ENCODE measurements around the gene SIGMAR1. TPM values are rescaled to one million over a fixed set of nuclear protein-coding genes. Genes with fewer than 3 reads are reported as not detected.
A peak's percentile ranks its signal among the peaks of the same experiment; 100 is the strongest.

Gene SIGMAR1
- total RNA-seq, 1 donor from 2014 or later = 73.2 TPM

DNA sequence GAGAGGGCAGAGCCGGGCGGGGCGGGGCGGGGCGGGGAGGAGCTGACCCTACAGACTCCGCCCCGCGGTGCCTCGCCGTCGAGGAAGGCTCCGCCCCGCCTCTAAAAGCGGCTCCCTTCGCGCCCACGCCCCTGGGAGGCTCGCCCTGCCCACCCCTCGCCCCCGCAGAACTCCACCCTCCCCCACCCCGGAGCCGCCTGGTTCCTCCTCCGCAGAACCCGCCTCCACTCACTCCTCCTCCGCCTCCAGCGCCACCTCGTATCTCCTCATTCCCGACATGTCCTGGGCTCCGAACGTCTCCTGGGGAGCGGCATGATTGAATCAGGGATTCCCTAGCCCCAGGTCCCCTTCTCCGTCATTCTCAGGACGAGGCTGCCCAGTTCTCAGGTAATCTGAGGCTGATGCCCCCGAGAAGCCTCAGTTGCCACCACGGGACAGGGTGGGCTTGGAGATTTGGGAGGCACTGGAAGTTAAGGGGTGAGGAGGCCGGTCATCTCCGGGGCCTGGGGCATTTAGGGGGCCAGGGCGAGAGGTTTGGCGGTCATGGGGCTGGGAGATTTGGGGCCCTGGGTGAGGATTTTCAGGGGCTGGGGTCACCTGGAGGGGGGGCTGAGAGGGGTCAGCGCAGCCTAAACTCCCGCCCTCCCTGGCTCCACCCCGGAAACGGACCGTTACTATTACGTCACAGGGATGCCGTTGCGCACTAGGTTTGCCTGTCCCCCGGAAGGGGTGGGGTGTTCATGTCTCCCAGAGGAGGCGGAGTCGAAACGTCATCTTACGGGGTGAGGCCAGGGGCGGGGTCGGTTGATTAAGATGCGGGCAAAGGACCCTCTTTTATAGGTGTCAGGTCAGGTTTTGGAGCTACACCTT lies 28.0 kb upstream of the SIGMAR1 start:
- Histone ChIP-seq H3K36me3 (ENCODE audit: insufficient read depth, low read length) (no peaks in the 10 kb centered on the region), H3K4me2 (ENCODE audit: low read length) (peak overlapping the region; percentile 99), H2AFZ (ENCODE audit: low read depth, low read length) (peak overlapping the region; percentile 95), H3K27me3 (ENCODE audit: insufficient read depth, low read length) (no peaks in the 10 kb centered on the region), H3K4me3 (ENCODE audit: insufficient read depth, low read depth, low read length) (peak overlapping the region; percentile 89), H3K9me3 (ENCODE audit: insufficient read depth, low read depth, low read length) (no peaks in the 10 kb centered on the region), H3K4me1 (ENCODE audit: insufficient read depth, low read length) (peaks cover 12% of the 10 kb centered on the region), H4K20me1 (ENCODE audit: insufficient read depth, low read length) (peaks cover 17% of the 10 kb centered on the region), H3K27ac (ENCODE audit: low read depth, low read length) (peak overlapping the region; percentile 94), H3K9ac (ENCODE audit: low read length) (peak overlapping the region; percentile 96), H3K79me2 (ENCODE audit: insufficient read depth, low read length) (peaks cover 14% of the 10 kb centered on the region)
- Mint-ChIP-seq H3K27me3 (ENCODE audit: low read depth, unreplicated experiment) (no peaks in the 10 kb centered on the region), H3K36me3 (ENCODE audit: low read depth, unreplicated experiment) (peaks cover 34% of the 10 kb centered on the region), H3K4me1 (ENCODE audit: low read depth, unreplicated experiment) (peaks cover 2% of the 10 kb centered on the region), H3K27ac (ENCODE audit: unreplicated experiment) (peak overlapping the region; percentile 90), H3K9me3 (ENCODE audit: unreplicated experiment) (peaks cover 4% of the 10 kb centered on the region), H3K4me3 (ENCODE audit: unreplicated experiment) (peak overlapping the region; percentile 89)
- peak; percentile 87 for DNase-seq (ENCODE audit: low read depth)
- TF ChIP-seq EZH2 (IDR thresholded peaks at IDR 0.05; ENCODE audit: insufficient read depth, low read length) = no peak
- TF ChIP-seq, protein P1, sequence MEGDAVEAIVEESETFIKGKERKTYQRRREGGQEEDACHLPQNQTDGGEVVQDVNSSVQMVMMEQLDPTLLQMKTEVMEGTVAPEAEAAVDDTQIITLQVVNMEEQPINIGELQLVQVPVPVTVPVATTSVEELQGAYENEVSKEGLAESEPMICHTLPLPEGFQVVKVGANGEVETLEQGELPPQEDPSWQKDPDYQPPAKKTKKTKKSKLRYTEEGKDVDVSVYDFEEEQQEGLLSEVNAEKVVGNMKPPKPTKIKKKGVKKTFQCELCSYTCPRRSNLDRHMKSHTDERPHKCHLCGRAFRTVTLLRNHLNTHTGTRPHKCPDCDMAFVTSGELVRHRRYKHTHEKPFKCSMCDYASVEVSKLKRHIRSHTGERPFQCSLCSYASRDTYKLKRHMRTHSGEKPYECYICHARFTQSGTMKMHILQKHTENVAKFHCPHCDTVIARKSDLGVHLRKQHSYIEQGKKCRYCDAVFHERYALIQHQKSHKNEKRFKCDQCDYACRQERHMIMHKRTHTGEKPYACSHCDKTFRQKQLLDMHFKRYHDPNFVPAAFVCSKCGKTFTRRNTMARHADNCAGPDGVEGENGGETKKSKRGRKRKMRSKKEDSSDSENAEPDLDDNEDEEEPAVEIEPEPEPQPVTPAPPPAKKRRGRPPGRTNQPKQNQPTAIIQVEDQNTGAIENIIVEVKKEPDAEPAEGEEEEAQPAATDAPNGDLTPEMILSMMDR (IDR thresholded peaks at IDR 0.05; ENCODE audit: insufficient read depth, low read depth, low read length) = no peak
- FAIRE-seq = peak; percentile 90

DNA sequence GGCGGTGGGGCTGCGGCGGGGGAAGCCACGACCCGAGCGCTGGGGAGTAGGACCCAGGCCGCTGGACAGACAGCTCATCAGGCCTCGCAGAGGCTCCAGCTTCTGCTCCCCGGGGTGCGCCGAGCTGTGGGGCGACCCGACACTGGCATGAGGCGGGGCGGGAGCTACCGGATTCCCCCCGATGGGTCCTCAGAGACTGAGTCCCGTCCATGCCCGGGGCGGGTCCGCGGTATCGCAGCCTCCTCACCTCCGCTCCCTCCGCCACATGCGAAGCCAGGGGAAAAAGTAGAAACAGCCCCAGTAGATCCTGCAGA lies 27.4 kb upstream of the SIGMAR1 start:
- Histone ChIP-seq H3K27ac (ENCODE audit: low read depth, low read length) (no peak overlapping the region), H3K9me3 (ENCODE audit: insufficient read depth, low read depth, low read length) (no peaks in the 10 kb centered on the region), H3K36me3 (ENCODE audit: insufficient read depth, low read length) (no peaks in the 10 kb centered on the region), H3K4me1 (ENCODE audit: insufficient read depth, low read length) (peaks cover 12% of the 10 kb centered on the region), H3K9ac (ENCODE audit: low read length) (peak overlapping the region; percentile 75), H3K4me2 (ENCODE audit: low read length) (peak overlapping the region; percentile 94), H3K27me3 (ENCODE audit: insufficient read depth, low read length) (no peaks in the 10 kb centered on the region), H2AFZ (ENCODE audit: low read depth, low read length) (peak overlapping the region; percentile 94), H4K20me1 (ENCODE audit: insufficient read depth, low read length) (peaks cover 17% of the 10 kb centered on the region), H3K4me3 (ENCODE audit: insufficient read depth, low read depth, low read length) (peak overlapping the region; percentile 64), H3K79me2 (ENCODE audit: insufficient read depth, low read length) (peaks cover 14% of the 10 kb centered on the region)
- DNase-seq (ENCODE audit: low read depth) (no peak), FAIRE-seq (no peak)
- no peaks in the 10 kb centered on the region for H3K27me3 Mint-ChIP-seq (ENCODE audit: low read depth, unreplicated experiment)
- no peak overlapping the region for H3K27ac Mint-ChIP-seq (ENCODE audit: unreplicated experiment)
- peaks cover 4% of the 10 kb centered on the region for H3K9me3 Mint-ChIP-seq (ENCODE audit: unreplicated experiment)
- TF ChIP-seq, protein P1 (IDR thresholded peaks at IDR 0.05; ENCODE audit: insufficient read depth, low read depth, low read length) = no peak
- TF ChIP-seq EZH2 (IDR thresholded peaks at IDR 0.05; ENCODE audit: insufficient read depth, low read length) = no peak
- H3K4me3 Mint-ChIP-seq (ENCODE audit: unreplicated experiment) = peak overlapping the region; percentile 89
- H3K4me1 Mint-ChIP-seq (ENCODE audit: low read depth, unreplicated experiment) = peaks cover 2% of the 10 kb centered on the region
- H3K36me3 Mint-ChIP-seq (ENCODE audit: low read depth, unreplicated experiment) = peaks cover 32% of the 10 kb centered on the region

Data from astrocyte (in vitro differentiated cells and primary cell).